ENCODE measurements around the gene NLGN4X.

Gene NLGN4X
- long read RNA-seq, donor 1, full-length matches to known transcripts: 1 of 1 reads
- long read RNA-seq, donor 1, partial matches to known transcripts: 0 of 1 reads
- long read RNA-seq, donor 1, other reads (novel, unspliced or antisense): 0 of 1 reads
- long read RNA-seq, donor 2: 0 reads
- long read RNA-seq, donor 3, full-length matches to known transcripts: 1 of 1 reads
- long read RNA-seq, donor 3, partial matches to known transcripts: 0 of 1 reads
- long read RNA-seq, donor 3, other reads (novel, unspliced or antisense): 0 of 1 reads
- long read RNA-seq, donor 4, full-length matches to known transcripts: 1 of 1 reads
- long read RNA-seq, donor 4, partial matches to known transcripts: 0 of 1 reads
- long read RNA-seq, donor 4, other reads (novel, unspliced or antisense): 0 of 1 reads
- long read RNA-seq, donor 5, full-length matches to known transcripts: 1 of 1 reads
- long read RNA-seq, donor 5, partial matches to known transcripts: 0 of 1 reads
- long read RNA-seq, donor 5, other reads (novel, unspliced or antisense): 0 of 1 reads
- long read RNA-seq, donor 6: 0 reads
- long read RNA-seq, donor 7, full-length matches to known transcripts: 3 of 3 reads
- long read RNA-seq, donor 7, partial matches to known transcripts: 0 of 3 reads
- long read RNA-seq, donor 7, other reads (novel, unspliced or antisense): 0 of 3 reads
- long read RNA-seq, donor 8, full-length matches to known transcripts: 2 of 2 reads
- long read RNA-seq, donor 8, partial matches to known transcripts: 0 of 2 reads
- long read RNA-seq, donor 8, other reads (novel, unspliced or antisense): 0 of 2 reads

DNA sequence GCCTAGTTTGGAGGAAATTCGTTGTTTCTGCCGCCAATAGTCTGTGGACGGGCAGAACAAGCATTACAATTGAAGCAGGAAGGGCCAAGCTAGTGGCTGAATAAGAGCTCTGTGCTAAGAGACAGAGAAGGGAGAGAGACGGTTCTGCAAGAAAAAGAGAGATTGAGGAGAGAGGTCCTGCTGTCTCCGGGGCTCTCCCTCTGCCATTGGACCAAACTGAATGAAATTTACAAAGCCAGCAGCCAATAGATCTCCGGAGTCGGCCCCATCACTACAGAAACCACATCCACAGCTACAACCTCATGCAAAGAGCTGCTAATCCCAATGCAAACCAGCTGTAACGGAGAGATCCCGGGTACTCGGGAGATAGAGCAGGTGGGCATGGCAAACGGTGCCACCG, at the start of gene NLGN4X:
Gene NLGN4X (minus strand): TSS at position 148 of the 400 bp plus-strand sequence. CDS start 77,401 bp downstream, outside the sequence.
- peak; percentile 24 for DNase-seq

GRCh38 chrX:6266041-6266440, 37.4 kb upstream of the NLGN4X start:
- no peak for DNase-seq

- no peak for DNase-seq
These were observed 34.3 kb upstream of the NLGN4X start for GRCh38 chrX:6262959-6263358.

DNA sequence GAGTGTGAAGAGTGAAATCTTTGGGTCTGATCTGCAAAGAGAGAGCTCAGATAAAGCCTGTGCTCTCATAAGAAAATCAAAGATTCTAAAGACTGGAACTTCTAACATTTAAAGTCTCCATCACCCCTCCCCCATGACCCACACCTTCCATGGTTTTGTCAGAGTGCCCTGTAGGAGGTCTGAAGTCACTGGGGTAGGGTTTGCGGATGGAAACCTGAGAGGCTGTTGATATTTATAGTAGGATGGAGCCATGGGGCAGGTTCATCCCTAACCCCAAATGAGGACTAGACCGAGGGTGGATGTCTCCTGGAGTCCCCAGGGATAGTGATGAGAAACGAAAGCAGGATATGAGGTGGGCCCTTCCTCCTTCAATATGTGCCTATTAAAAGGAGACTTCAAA, 28.4 kb upstream of the NLGN4X start:
- DNase-seq: no peak

DNA sequence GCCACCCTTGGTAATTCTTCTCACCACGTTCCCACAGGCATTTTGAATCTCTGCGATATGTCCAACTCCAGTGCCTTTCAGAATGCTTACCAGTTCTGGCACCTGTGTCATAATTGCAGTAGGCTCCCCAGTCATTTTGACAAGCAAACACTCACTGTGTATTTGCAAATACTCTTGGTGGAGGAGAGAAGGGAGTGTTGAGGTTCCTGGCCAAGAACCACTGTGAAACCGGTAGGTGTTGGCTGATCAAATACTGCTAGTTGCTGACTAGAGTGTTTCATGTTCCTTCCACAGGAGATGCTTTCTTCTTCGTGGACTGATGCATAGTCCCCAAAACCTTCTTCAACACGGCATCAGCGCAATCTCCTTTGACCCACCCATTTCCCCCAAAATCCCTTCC, 16.0 kb upstream of the NLGN4X start:
- DNase-seq: no peak

DNA sequence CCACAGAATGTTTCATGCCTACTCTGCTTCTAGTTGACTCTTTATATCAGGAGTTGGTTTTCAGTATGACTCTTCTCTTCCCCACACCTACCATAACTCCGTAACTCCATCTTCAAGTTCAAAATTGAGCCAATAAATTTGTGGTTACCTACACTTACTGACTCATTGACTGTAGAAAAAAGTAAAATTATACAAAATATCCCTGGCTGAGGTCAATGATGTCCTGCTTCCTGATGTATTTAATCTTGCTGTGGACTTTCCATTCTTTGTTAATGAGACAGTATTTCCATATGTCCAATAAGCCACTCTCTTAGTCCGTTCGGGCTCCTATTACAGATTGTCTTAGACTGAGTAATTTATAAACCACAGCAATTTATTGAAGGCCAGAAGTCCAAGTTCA, 9.9 kb upstream of the NLGN4X start:
- no peak for DNase-seq

GRCh38 chrX:6227935-6228334, 732 bp downstream of the NLGN4X start:
- peak; percentile 12 for DNase-seq

DNA sequence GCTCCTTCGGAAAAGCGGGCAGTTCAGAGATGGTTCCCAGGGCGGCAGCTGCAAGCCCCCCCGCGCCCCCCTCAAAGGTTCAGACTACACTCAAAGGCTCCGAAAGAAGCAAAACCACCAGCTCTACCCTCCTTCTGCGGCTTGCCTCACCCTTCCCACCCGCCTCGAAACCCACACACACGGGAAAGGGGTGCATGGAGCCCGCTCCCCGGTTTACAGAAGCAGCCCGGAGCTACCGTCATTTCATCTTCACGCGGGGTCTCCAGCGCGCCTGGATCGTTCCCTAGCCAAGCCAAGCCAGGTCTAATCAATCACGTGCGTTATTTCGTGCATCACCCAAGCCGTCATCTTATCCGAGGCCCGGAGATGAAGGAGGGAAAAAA, 1.2 kb downstream of the NLGN4X start:
- DNase-seq: peak; percentile 35

DNA sequence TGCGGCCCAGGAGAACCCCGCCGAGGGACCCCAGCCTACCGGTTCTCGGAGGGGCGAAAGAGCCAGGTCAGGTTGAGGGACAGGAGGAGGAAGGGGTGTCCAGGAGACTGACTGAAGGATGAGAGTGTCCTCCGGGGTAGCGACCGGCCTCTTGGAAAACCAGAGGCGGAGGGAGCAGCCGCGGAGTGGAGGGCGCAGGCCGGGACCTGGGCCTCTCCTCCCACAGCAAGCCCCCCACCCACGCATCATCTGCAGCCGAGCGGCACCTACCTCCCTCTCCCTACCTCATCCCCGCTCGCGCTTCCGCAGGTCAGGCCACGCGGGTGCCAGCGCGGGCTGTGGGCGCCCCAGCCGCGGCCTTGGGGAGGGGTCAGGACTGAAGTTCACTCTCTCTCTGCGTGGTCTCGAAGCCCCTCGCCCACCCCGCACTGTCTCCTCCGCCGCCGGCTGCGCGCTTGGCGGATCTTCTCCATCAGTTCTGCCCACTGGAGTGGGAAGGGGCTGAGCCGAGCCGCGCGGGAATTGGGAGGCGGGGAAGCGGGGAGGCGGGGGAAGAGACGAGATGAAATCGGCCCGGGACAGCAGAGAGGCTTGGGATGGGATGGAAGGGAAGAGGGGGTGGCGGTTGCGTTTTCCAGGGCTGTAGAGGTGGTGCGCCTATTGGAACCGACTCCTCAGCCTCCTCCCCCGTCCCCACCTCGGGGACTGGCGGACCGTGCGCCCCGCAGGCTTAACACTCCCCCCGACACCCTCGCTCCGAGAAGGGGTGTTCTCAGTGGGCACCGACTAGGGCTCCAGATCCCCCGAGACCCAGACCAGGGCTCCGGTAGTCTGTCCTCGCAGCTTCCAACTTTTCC, 1.8 kb downstream of the NLGN4X start:
- peak; percentile 74 for DNase-seq

DNA sequence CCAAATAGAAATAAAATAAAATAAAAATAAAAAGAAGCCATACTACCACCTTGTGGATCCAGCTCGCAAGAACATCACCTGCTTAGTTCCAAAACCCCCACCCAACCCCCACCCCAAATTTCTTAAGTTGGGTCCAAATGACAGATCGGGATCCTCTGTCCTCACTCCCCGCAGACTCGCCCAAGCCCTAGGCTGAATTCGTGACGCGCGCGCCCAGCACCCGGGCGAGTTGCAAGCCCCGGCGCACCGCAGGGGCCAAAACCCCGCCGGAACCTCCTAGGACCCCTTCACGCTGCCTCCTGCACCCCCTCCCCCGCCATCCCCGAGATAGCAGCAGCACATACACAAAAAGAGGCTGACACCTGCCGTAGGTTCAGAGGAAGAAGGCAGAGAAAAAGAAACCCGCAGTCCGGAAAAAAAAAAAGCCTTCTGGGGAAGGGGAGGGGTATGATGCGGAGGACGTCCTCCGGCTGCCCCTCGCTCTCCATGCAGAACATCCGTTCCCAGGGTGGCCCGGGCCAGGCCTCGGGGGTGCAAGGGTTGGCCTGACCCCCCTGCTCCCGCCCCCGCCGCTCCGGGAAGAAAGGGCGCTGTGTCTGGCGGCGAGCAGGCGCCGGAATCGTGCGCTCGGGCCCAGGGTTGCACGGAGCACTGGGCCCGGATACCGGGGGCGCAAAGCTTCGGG, 2.6 kb downstream of the NLGN4X start:
- DNase-seq: peak; percentile 68

GRCh38 chrX:6225288-6225910, 3.3 kb downstream of the NLGN4X start:
- DNase-seq: peak; percentile 1

DNA sequence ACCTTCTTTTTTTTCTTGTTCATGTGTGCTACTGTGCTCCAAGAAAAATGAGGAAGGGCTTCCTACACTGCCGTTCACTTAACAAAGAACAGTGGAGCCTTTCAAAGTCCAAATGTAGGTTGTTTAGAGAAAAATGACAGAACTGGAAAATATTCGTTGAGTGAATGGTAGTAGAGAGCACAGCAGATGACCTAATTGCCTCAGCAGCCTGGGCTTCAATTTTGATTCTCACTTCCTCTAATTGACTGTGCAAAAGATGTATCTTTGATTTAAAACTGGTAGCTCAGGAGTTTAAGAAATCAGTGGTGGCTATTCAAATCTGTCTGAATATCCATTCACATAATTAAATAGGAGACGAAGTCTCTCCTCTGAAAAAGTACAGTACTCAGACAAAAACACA, 5.2 kb downstream of the NLGN4X start:
- DNase-seq: no peak

DNA sequence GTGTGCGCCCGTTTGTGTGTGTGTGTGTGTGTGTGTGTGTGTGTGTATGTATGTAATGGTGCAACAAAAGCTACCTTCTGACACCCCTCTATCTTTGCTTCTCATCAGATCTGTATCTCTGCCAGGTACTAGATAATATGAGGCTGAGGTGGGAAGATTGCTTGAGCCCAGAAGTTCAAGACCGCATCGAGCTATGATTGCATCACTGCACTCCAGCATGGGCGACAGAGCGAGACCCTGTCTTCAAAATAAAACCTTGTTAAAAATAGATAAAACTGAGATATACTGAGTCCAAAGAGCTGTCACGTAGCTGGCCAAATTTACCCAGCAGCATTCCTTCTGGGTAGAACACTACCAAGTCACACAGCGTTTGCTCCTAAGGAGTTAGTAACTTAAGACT, 18.4 kb downstream of the NLGN4X start:
- no peak for DNase-seq

DNA sequence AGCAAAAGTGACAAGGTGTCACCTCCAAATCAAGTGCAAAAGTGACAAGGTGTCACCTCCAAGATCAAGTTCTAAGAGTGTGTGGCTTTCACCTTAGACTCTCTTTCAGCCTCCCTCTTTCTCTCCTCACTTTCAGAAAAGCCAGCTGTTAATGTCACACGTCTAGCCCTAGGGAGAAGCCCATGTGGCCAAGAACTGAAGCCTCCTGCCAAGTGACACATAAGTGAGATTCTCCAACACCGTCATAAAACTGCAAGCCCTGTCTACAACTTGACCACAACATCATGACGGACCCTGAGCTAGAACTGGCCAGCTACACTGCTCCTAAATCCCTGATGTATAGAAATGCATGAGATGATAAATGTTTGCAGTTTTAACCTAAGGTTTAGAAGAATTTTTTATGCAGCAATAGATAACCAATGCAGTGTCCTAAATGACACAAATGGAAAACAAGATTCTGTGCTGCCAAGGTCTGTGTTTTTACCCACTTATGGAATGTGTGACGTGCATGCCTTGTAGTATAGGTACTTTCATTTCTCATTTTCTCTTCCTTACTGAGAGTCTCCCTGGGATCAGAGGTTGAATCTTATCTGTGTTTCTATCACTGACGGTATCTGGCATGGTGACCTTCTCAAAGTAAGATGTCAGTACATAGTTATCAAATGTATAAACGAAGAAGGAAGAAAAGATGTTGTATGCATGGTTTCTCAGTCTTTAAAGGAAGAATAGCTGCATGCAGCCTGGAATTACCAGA, 25.0 kb downstream of the NLGN4X start:
- DNase-seq: no peak

- DNase-seq: no peak
These were observed 29.2 kb downstream of the NLGN4X start for GRCh38 chrX:6199486-6199885.

DNA sequence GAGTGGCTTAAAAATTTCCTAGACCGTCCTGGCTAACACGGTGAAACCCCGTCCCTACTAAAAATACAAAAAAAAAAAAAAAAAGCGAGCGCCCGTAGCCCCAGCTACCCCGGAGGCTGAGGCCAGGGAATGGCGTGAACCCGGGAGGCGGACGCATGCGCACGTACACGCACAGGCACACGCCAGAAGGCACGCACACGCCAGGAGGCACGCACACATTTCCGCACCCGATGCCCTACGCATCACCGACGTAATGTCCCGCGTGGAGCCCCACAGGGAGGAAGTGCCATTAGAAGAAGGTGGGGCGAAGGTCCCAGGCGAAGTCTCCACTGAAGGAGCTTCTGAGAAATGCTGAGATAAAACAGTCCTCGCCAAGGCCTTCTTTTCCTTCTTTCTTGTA, 41.4 kb downstream of the NLGN4X start:
- no peak for DNase-seq

DNA sequence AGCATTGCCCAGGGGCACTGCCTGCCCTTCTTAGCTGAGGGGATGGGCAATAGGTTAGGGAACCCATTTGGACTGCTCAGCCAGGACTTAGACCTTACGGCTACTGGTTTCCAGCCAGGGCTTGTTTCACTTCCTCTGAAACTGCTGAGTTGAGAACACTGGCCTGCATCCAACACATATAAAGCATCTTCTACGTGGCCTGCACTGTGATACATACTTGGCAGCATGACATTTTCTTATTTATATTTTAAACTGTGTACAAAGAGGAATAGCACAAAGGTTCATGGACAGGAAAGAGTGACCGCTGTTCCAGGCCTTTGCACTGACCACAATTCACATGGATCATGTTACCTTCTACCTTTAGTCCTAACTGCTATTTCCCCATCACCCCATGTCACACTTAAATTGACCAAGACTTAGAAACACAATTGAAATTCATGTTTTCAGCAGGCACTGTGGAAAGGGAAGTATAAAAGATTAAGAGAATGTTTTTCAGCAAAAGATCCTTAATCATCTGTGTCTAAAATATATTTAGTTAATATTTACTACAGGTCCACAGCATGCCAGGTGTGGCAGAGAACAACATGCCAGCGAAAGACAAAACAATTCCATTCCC, 43.7 kb downstream of the NLGN4X start:
- peak; percentile 1 for DNase-seq

DNA sequence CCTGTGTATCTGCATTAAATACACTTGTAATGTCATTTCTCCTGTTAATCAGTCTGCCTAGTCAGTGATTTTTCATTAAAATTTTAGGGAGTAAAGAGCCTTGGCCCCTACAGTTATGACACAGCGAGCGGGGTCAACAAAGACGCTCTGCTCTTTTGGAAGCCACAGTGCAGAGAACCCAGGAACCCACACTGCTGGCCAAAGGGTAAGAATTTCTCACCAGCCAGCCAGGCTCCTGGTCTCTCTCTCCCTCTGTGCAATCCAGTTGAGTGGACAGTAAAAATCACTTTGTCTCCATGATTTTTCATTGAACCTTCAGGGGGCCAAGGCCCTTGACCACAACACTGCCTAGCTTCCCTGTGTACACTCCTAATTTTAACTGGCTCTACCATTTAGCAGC, 52.8 kb downstream of the NLGN4X start:
- DNase-seq: no peak

GRCh38 chrX:6170424-6170823, 58.2 kb downstream of the NLGN4X start:
- no peak for DNase-seq

GRCh38 chrX:6169407-6169806, 59.3 kb downstream of the NLGN4X start:
- no peak for DNase-seq
